Medulla oblongata (tissue), 1 donor: ENCODE measurements around the gene SPATS2.
"Not testable (repeated sequence)": the region's sequence is repeated elsewhere in the genome, so short reads cannot be mapped to it uniquely, and the experiment has no call there.

Experiments used
- DNase-seq: peaks from one replicate; pipeline ENCODE4 v3.0.0-alpha.2; 2015; ENCODE audit errors: extremely low spot score

SPATS2 gene

GRCh38 chr12:49518914-49519573 is 151.8 kb downstream of the SPATS2 start:
- no peak for DNase-seq

DNA sequence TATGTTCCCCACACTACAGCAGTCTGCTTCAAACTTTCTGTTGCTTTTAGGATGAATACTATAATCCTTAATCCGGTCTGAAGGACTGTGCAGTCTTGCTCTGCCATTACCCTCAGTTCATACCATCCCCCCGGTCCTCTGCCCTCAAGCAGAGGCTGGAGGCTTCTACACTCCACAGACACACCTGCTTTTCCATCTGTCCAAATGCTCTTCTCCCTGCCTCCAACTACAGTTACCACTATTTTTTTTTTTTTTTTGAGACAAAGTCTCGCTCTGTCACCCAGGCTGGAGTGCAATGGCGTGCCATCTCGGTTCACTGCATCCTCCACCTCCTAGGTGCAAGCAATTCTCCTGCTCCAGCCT is 152.3 kb downstream of the SPATS2 start:
- no peak for DNase-seq

DNA sequence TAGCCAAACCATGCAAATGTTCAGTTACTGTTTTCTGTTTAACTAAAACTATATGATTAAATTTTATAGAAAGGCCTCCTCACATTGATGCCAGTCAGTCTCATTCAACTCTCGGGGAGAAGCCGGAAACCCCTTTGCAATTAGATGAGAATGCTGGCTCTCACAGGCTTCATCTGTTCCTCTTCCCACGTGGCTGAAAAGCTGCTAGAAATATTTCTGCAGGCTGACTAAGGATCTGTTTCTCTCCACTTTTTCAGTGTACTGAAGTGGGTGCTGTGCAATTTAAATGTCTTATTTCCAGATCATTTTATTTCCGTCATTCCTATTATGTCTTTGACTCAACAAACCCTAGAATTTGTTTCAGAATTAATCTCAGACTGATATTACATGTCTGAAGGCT is 154.1 kb downstream of the SPATS2 start:
- DNase-seq = no peak

DNA sequence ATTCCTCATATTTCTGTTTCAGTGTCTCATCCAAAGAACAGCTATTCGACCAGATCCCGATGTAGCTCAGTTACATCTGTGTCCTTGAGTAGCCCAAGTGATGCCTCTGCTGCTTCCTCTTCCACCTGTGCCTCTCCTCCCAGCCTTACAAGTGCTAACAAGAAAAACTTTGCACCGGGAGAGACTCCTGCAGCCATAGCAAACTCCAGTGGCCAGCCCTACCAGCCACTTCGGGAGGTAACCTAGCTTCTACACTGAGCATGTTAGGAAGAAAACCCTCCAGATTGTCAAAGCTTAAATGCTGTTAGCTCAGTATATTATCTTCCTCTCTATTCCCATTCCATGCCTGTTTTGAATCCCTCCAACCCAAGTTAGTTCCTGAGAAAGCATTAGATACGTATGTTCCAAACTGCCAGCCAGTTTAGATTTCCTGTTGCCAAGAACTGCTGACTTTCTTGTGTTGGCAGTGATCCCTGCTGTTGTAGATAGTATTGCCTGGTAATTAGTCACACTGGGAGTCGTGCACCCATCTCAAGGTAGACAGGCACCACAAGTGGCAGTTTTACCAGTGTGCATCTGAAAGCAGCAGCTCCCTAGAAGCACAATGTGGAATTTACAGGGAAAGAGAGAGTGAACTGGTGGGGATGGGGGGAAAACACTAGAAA is 157.5 kb downstream of the SPATS2 start:
- DNase-seq = no peak

- DNase-seq = no peak
These were observed 158.7 kb downstream of the SPATS2 start for GRCh38 chr12:49525942-49526341.

DNA sequence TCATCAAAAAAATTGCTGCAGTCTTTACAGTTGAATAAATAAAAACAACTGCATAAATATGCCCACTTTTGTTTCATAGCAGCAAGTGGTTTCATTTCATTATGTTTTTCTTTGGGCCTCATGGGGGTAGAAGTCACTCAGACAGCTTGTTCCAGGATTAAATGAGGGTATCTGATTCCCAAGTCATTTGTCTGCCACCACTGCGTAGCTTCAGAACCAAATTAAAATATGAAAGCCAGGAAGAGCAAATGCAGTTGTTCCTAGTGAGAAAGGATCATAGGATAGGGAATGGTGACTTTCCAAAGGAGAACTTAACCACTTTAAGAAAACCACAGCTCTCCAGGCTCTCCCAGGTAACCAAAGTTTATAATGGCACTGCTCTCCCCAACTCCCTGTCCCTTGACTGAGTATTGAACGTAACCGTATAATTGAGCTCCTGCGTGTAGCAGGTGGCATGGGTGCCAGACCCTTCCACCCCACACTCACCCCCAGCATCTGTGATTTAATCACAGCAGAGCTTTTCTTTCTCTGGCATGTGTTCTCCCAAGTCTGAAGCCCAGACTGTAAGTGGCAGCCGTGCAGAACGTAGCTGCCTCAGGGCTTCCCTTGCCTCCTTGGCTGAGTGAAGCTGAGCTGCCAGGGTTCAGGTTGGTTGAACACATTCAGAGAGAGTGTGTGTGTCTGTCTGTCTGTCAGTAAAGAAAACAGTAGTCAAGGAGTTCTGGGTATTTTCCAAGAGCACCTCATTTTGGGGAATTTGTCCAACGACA is 160.3 kb downstream of the SPATS2 start:
- DNase-seq = no peak

DNA sequence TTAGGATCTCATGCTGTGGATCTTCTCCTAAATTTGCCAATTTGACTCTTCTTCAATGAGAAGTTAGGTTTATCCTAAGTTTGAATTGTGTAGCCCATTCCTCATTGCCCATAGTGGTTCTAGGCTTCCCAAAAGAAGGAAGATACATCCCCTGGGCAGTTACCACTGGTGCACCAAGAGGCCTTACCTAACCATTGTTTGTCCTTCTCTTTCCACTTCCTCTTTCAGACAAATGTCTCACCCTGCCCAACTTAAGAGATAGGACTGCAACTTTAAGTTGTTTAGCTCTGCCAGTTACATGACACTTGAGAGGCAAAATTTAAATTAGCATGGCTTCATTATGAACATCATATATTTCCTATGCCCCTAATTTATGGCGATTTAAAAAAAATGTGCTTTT is 162.2 kb downstream of the SPATS2 start:
- DNase-seq = no peak

- no peak for DNase-seq
These were observed 164.5 kb downstream of the SPATS2 start for GRCh38 chr12:49531745-49532144.

GRCh38 chr12:49533331-49533730 is 166.1 kb downstream of the SPATS2 start:
- no peak for DNase-seq

DNA sequence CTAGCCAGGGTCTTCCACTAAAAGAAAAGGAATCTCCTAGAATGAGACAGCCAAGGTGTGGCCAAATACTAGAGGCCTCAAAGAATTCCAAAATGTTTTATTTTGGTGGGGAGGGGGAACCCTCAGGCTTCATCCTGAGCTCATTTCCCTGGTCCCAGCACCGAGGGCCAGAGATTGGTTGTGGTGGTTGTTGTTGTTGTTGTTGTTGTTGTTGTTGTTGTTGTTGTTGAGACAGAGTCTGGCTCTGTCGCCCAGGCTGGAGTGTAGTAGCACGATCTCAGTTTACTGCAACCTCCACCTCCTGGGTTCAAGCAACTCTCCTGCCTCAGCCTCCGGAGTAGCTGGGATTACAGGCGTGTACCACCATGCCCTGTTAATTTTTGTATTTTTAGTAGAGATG is 166.9 kb downstream of the SPATS2 start:
- not testable (repeated sequence) for DNase-seq

DNA sequence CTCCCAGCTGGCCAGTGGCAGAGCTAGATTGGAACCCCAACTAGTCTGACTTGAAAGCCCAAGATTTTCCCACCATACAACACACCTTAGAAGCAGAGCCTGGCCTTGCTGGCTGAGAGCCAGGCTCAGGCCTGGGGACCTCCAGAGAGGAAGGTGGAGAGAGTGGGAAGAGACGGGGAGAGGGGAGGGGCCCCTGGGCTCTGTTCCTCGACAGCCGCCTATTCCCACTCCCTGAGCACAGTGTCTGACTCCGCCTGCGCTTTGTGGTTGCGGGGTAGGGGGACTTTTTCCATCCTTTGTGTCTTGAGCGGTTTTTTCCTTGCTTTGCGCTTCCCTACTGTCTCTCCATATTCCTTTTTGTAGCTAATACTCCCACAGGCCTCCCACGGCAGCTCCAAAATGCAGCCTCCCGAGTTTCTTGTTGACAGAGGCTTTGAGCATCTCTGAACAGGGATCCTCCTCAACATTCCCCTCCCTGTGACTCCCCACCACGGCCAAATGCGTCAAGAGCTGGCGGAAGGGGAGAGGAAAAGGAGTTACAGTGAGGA is 167.5 kb downstream of the SPATS2 start:
- no peak for DNase-seq

GRCh38 chr12:49535921-49536525 is 168.8 kb downstream of the SPATS2 start:
- DNase-seq = no peak

- no peak for DNase-seq
These were observed 169.3 kb downstream of the SPATS2 start for GRCh38 chr12:49536526-49537071.

DNA sequence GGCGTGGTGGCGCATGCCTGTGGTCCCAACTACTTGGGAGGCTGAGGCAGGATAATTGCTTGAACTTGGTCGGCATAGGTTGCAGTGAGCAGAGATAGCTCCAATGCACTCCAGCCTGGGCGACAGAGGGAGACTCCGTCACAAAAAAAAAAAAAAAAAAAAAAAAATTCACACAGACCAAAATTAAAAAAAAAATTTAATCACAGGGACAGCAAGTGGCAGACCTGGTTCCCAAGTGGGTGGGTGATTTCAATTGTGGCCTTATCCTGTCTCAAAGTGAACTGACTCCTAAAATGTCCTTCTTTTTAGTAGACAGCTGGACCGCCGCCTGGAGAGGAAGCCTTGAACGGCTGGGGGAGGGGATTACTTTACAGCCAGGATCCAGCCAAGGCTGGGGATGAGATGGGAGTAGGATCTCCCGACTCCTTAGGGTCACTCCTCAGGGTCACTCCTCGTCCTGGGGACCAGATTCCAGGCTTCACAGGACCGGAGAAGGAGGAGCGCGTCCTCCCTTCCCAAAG is 170.0 kb downstream of the SPATS2 start:
- no peak for DNase-seq

- no peak for DNase-seq
These were observed 170.7 kb downstream of the SPATS2 start for GRCh38 chr12:49537752-49538509.

DNA sequence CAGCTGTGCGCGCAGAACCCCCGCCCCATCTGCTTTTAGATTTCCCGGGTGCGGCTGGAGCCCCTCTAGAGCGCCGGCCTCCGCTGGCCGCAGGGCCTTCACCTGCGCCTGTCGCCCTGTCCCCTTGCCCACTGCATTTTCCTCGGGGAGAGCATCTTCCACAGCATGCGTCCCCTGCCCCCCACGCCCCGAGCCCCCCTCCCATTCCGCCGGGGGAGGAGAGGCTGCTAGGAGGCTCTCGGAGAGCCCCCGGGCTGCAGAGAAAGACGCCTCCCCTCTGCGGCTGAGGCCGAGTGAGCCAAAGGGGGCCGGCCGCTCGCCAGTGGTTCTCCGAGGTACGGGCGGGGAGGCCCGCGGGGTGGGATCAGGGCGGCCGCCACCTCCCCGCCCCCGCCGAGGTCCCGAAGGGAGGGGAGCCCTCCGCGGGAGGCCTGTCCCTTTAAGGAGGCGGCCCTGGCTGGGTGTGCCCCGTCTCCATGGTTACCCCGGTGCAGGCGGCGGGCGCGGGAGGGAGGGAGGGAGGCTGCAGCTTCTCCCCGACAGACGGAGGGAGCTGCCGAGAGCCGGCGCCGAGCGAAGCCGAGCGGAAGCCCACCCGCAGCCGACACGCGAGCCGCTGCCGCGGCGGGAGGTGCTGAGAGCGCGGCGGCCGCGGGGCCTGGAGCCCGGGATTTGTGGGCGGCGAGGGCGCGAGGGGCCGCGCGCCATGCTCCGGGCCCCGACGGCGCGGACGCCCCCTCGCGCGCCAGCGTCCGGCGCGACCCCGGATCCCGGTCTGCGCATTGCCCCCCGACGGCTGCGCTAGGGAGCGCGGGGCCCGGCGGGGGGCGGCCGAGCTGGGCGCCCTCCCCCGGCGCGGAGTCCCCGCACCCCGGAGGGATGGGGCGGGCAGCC is 171.5 kb downstream of the SPATS2 start, which contains the start of gene KCNH3:
Gene KCNH3 (plus strand): TSS at position 521 of the 894 bp plus-strand sequence. CDS start 387 bp downstream, outside the sequence.
- peak; percentile 62 for DNase-seq

GRCh38 chr12:49539406-49540228 is 172.4 kb downstream of the SPATS2 start:
- no peak for DNase-seq

DNA sequence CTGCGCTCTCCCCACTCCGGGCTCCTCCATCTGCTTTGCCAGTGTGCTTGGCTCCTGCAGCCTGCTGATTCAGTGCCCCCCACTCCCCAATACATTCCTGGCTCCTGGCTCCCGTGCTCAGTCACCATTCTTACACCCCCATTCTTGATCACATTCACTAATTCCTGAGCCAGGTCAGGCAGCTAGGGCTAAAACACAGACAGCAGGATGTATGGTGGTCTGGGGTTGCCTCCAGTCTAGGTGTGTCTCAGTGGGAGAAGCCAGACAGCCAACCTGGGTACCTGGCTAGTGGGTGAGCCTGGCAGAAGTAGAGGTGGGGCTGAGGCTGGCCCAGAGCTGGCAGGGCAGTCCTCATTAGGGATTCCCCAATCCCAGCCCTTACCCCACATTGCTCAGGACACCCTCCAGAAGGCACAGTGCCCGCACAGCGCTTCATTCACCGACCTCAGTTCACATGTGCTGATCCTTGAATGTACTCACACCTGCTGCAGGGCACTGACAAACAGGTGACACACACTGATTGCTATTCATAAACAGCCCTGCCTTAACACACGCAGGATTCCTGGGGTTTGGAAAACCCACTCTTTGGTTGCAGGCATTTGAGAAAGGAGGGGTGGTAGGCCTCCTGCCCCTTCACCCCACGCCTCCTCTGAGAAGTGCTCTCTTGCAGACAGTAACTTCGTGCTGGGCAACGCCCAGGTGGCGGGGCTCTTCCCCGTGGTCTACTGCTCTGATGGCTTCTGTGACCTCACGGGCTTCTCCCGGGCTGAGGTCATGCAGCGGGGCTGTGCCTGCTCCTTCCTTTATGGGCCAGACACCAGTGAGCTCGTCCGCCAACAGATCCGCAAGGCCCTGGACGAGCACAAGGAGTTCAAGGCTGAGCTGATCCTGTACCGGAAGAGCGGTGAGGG is 173.2 kb downstream of the SPATS2 start:
- DNase-seq = no peak
